GM23338 (cell line): ENCODE results near the gene SYT6. TPM values are rescaled to one million over a fixed set of nuclear protein-coding genes. Genes with fewer than 3 reads are reported as not detected.

Source experiments
- ATAC-seq: fragments of 200-7000 bp; cut with Tn5 transposase; 3 replicates; pipeline ENCODE4 v1.9.1; 2020
- DNase-seq: peaks from one replicate; pipeline ENCODE4 v3.0.0-alpha.2; 2015; ENCODE audit warnings: low spot score
- H2AFZ ChIP-seq: fragments of 200-600 bp; sonication (generic); 2 replicates; pipeline ENCODE4 v1.8.0; 2016; ENCODE audit warnings: antibody characterized with exemption, mild to moderate bottlenecking, moderate library complexity
- H3F3A ChIP-seq: fragments of 200-600 bp; sonication (generic); replicated peaks from 2 replicates; pipeline ENCODE4 v1.8.0; 2017; ENCODE audit warnings: antibody characterized with exemption, mixed run types, low read depth
- H3K27ac ChIP-seq: fragments of 200-600 bp; sonication (generic); 2 replicates; pipeline ENCODE4 v1.6.1; 2016; ENCODE audit warnings: low read depth
- H3K27me3 ChIP-seq: fragments of 200-600 bp; sonication (generic); 2 replicates; pipeline ENCODE4 v1.8.0; 2016; ENCODE audit warnings: mild to moderate bottlenecking, mixed run types, moderate library complexity; ENCODE audit not compliant: insufficient read depth
- H3K36me3 ChIP-seq: fragments of 200-600 bp; sonication (generic); 2 replicates; pipeline ENCODE4 v1.8.0; 2016; ENCODE audit warnings: mild to moderate bottlenecking; ENCODE audit not compliant: insufficient read depth
- H3K4me1 ChIP-seq: fragments of 200-600 bp; sonication (generic); 2 replicates; pipeline ENCODE4 v1.8.0; 2016; ENCODE audit warnings: mild to moderate bottlenecking, moderate library complexity; ENCODE audit not compliant: insufficient read depth
- H3K4me2 ChIP-seq: fragments of 200-600 bp; sonication (generic); 2 replicates; pipeline ENCODE4 v1.7.1; 2017; ENCODE audit warnings: mixed run types
- H3K4me3 ChIP-seq: fragments of 200-600 bp; sonication (generic); 2 replicates; pipeline ENCODE4 v1.6.1; 2016; ENCODE audit warnings: mixed run types
- H3K79me2 ChIP-seq: fragments of 200-600 bp; sonication (generic); replicated peaks from 2 replicates; pipeline ENCODE4 v1.8.0; 2017; ENCODE audit warnings: mild to moderate bottlenecking; ENCODE audit not compliant: insufficient read depth
- H3K9me2 ChIP-seq: fragments of 200-600 bp; sonication (generic); 2 replicates; pipeline ENCODE4 v1.8.0; 2017; ENCODE audit not compliant: insufficient read depth
- H4K20me1 ChIP-seq: fragments of 200-600 bp; sonication (generic); replicated peaks from 2 replicates; pipeline ENCODE4 v1.8.0; 2017; ENCODE audit warnings: mild to moderate bottlenecking; ENCODE audit not compliant: insufficient read depth
- H3K27ac Mint-ChIP-seq: 2 replicates; pipeline ENCODE4 v1.8.0; 2020; ENCODE audit warnings: inconsistent platforms, mild to moderate bottlenecking, moderate library complexity, mixed read lengths
- H3K27me3 Mint-ChIP-seq: 3 replicates; pipeline ENCODE4 v1.8.0; 2022; ENCODE audit warnings: low read depth, mild to moderate bottlenecking, moderate library complexity, mixed read lengths, inconsistent platforms; ENCODE audit not compliant: insufficient read depth, poor library complexity
- H3K36me3 Mint-ChIP-seq: 3 replicates; pipeline ENCODE4 v1.8.0; 2021; ENCODE audit warnings: low read depth, mild to moderate bottlenecking, inconsistent platforms, moderate library complexity, mixed read lengths
- H3K4me1 Mint-ChIP-seq: 3 replicates; pipeline ENCODE4 v1.8.0; 2020; ENCODE audit warnings: mild to moderate bottlenecking, inconsistent platforms, mixed read lengths
- H3K4me3 Mint-ChIP-seq: 3 replicates; pipeline ENCODE4 v1.8.0; 2021; ENCODE audit warnings: moderate library complexity, mild to moderate bottlenecking, inconsistent platforms, mixed read lengths
- H3K9me3 Mint-ChIP-seq: 3 replicates; pipeline ENCODE4 v1.8.0; 2020; ENCODE audit warnings: moderate library complexity, mild to moderate bottlenecking, inconsistent platforms, mixed read lengths
- EZH2 ChIP-seq: fragments of 200-600 bp; sonication (generic); IDR thresholded peaks from one replicate; pipeline ENCODE4 v1.8.0; 2017; ENCODE audit warnings: antibody characterized with exemption, mild to moderate bottlenecking, low read depth; ENCODE audit not compliant: unreplicated experiment
- POLR2AphosphoS5 ChIP-seq: IDR thresholded peaks from 2 replicates; pipeline ENCODE4 v1.6.1; 2016; ENCODE audit warnings: antibody characterized with exemption, low read depth
- polyA plus RNA-seq: library from polyadenylated mRNA; unstranded; fragments of >200 nt; fragmentation: Nextera tagmentation; extraction: Ambion mirVana; gene quantifications from 2 replicates; pipeline ENCODE4 v1.2.1, GENCODE V29; 2016
- total RNA-seq: library from RNA; depleted of rRNA; stranded (reverse); fragments of >200 nt; shearing (Covaris generic); gene quantifications from 2 replicates; pipeline ENCODE4 v1.2.3, GENCODE V29; 2014
- TF ChIP-seq, protein P1 (sequence below): fragments of 250-450 bp; sonication (Bioruptor Pico); IDR thresholded peaks from 2 replicates; pipeline ENCODE4 v1.5.0; 2020; ENCODE audit warnings: mild to moderate bottlenecking, moderate library complexity
- TF ChIP-seq, protein P2 (sequence below): IDR thresholded peaks from 2 replicates; pipeline ENCODE4 v1.6.1; 2016; ENCODE audit warnings: antibody characterized with exemption
- TF ChIP-seq, protein P3 (sequence below): IDR thresholded peaks from one replicate; pipeline ENCODE4 v1.6.1; 2018; ENCODE audit warnings: antibody characterized with exemption; ENCODE audit not compliant: unreplicated experiment

Gene SYT6
- total and polyA plus RNA-seq, 2 experiments from 2014 or later, result 31.2 to 42.6 TPM

DNA sequence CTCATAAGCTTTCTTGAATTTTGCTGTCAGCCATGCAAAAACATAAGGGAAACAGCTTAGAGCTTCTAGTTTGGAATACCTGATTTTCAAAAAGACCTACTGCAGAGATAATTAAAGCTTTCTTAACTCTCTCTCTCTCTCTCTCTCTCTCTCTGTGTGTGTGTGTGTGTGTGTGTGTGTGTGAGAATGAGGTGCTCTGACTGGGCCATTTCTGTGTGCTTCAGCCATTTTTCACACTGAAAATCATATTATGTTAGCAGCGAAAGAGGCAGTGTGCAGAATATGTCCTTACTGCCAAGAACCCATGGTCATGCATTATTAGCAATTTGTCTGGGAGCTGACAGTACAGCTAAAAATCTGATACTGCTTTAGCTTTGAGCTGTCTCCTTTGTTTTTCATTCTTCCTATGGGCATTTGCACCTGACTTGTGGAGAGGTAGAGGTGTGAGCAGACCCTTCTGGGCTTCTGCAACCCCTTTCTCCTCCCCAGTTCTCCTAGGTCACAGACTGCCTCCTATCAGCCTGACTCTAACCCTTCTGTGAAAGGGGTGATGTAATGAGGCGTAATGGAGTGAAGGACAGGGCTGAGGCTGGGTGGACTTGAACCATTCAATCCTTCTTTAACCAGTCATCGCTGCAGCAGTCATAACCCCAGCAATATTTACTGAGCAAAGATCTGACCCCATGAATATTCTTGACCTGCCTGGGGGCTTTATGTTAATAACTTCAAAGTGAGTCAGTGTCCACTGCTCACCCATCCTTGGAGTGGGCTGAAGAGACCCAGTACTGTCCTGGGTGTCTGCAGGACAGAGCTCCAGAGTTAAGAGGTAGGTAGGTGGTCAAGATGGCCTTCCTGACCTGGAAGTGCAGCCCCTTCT lies 61.2 kb downstream of the SYT6 start (continued):
- TF ChIP-seq, protein P1, sequence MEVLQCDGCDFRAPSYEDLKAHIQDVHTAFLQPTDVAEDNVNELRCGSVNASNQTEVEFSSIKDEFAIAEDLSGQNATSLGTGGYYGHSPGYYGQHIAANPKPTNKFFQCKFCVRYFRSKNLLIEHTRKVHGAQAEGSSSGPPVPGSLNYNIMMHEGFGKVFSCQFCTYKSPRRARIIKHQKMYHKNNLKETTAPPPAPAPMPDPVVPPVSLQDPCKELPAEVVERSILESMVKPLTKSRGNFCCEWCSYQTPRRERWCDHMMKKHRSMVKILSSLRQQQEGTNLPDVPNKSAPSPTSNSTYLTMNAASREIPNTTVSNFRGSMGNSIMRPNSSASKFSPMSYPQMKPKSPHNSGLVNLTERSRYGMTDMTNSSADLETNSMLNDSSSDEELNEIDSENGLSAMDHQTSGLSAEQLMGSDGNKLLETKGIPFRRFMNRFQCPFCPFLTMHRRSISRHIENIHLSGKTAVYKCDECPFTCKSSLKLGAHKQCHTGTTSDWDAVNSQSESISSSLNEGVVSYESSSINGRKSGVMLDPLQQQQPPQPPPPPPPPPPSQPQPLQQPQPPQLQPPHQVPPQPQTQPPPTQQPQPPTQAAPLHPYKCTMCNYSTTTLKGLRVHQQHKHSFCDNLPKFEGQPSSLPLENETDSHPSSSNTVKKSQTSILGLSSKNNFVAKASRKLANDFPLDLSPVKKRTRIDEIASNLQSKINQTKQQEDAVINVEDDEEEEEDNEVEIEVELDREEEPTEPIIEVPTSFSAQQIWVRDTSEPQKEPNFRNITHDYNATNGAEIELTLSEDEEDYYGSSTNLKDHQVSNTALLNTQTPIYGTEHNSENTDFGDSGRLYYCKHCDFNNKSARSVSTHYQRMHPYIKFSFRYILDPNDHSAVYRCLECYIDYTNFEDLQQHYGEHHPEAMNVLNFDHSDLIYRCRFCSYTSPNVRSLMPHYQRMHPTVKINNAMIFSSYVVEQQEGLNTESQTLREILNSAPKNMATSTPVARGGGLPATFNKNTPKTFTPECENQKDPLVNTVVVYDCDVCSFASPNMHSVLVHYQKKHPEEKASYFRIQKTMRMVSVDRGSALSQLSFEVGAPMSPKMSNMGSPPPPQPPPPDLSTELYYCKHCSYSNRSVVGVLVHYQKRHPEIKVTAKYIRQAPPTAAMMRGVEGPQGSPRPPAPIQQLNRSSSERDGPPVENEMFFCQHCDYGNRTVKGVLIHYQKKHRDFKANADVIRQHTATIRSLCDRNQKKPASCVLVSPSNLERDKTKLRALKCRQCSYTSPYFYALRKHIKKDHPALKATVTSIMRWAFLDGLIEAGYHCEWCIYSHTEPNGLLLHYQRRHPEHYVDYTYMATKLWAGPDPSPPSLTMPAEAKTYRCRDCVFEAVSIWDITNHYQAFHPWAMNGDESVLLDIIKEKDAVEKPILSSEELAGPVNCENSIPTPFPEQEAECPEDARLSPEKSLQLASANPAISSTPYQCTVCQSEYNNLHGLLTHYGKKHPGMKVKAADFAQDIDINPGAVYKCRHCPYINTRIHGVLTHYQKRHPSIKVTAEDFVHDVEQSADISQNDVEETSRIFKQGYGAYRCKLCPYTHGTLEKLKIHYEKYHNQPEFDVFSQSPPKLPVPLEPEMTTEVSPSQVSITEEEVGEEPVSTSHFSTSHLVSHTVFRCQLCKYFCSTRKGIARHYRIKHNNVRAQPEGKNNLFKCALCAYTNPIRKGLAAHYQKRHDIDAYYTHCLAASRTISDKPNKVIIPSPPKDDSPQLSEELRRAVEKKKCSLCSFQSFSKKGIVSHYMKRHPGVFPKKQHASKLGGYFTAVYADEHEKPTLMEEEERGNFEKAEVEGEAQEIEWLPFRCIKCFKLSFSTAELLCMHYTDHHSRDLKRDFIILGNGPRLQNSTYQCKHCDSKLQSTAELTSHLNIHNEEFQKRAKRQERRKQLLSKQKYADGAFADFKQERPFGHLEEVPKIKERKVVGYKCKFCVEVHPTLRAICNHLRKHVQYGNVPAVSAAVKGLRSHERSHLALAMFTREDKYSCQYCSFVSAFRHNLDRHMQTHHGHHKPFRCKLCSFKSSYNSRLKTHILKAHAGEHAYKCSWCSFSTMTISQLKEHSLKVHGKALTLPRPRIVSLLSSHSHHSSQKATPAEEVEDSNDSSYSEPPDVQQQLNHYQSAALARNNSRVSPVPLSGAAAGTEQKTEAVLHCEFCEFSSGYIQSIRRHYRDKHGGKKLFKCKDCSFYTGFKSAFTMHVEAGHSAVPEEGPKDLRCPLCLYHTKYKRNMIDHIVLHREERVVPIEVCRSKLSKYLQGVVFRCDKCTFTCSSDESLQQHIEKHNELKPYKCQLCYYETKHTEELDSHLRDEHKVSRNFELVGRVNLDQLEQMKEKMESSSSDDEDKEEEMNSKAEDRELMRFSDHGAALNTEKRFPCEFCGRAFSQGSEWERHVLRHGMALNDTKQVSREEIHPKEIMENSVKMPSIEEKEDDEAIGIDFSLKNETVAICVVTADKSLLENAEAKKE (CRISPR knock-in tag), result no peak
- TF ChIP-seq EZH2, result no peak

DNA sequence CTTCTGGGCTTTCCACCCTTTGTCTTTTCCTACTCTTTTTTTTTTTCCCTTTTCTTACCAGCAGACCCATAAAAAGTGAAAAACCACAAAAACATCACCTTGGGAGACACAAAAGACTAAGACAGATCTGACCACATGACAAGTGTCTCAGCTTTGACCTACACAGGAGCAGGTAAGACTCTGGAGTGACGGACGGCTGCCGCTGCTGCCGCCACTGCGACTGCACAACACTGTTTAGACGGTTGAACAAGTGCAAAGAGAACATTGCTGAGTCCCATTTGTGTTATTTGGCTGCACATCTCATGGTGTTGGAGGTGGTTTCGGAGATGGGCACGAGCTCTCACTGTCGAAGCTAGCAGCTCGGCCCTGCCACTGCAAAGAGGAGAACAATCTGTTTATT lies 62.0 kb downstream of the SYT6 start:
- H3K27me3 ChIP-seq, result no peaks in the 10 kb centered on the region
- H3F3A ChIP-seq, result peaks cover 15% of the 10 kb centered on the region; the same call in 1 of the 2 replicates
- TF ChIP-seq POLR2AphosphoS5, result no peak
- TF ChIP-seq, protein P2, sequence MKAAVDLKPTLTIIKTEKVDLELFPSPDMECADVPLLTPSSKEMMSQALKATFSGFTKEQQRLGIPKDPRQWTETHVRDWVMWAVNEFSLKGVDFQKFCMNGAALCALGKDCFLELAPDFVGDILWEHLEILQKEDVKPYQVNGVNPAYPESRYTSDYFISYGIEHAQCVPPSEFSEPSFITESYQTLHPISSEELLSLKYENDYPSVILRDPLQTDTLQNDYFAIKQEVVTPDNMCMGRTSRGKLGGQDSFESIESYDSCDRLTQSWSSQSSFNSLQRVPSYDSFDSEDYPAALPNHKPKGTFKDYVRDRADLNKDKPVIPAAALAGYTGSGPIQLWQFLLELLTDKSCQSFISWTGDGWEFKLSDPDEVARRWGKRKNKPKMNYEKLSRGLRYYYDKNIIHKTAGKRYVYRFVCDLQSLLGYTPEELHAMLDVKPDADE, result no peak
- TF ChIP-seq, protein P3, sequence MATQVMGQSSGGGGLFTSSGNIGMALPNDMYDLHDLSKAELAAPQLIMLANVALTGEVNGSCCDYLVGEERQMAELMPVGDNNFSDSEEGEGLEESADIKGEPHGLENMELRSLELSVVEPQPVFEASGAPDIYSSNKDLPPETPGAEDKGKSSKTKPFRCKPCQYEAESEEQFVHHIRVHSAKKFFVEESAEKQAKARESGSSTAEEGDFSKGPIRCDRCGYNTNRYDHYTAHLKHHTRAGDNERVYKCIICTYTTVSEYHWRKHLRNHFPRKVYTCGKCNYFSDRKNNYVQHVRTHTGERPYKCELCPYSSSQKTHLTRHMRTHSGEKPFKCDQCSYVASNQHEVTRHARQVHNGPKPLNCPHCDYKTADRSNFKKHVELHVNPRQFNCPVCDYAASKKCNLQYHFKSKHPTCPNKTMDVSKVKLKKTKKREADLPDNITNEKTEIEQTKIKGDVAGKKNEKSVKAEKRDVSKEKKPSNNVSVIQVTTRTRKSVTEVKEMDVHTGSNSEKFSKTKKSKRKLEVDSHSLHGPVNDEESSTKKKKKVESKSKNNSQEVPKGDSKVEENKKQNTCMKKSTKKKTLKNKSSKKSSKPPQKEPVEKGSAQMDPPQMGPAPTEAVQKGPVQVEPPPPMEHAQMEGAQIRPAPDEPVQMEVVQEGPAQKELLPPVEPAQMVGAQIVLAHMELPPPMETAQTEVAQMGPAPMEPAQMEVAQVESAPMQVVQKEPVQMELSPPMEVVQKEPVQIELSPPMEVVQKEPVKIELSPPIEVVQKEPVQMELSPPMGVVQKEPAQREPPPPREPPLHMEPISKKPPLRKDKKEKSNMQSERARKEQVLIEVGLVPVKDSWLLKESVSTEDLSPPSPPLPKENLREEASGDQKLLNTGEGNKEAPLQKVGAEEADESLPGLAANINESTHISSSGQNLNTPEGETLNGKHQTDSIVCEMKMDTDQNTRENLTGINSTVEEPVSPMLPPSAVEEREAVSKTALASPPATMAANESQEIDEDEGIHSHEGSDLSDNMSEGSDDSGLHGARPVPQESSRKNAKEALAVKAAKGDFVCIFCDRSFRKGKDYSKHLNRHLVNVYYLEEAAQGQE, result no peak

More for the DNA sequence above, 62.0 kb downstream of the SYT6 start:
- Mint-ChIP-seq H3K4me1 (peaks cover 58% of the 10 kb centered on the region), H3K9me3 (peaks cover 3% of the 10 kb centered on the region; the same call in 1 of the 3 replicates), H3K4me3 (no peak overlapping the region), H3K27ac (no peak overlapping the region; the same call in 1 of the 2 replicates), H3K27me3 (peaks cover 3% of the 10 kb centered on the region), H3K36me3 (peaks cover 83% of the 10 kb centered on the region)
- no peak for ATAC-seq
- Histone ChIP-seq H3K27ac (no peak overlapping the region), H3K4me1 (peaks cover 41% of the 10 kb centered on the region), H3K4me2 (no peak overlapping the region), H3K36me3 (peaks cover 31% of the 10 kb centered on the region), H3K4me3 (no peak overlapping the region), H2AFZ (no peak overlapping the region), H3K79me2 (no peaks in the 10 kb centered on the region), H4K20me1 (no peaks in the 10 kb centered on the region), H3K9me2 (peaks cover 14% of the 10 kb centered on the region)
- no peak for DNase-seq
